Measurements from ENCODE around the gene GTF2A1L. TPM values are rescaled to one million over a fixed set of nuclear protein-coding genes. Genes with fewer than 3 reads are reported as not detected.
"Not testable (repeated sequence)": the region's sequence is repeated elsewhere in the genome, so short reads cannot be mapped to it uniquely, and the experiment has no call there.

GTF2A1L gene
- total RNA-seq, 2 donors from 2014 or later: not detected

DNA sequence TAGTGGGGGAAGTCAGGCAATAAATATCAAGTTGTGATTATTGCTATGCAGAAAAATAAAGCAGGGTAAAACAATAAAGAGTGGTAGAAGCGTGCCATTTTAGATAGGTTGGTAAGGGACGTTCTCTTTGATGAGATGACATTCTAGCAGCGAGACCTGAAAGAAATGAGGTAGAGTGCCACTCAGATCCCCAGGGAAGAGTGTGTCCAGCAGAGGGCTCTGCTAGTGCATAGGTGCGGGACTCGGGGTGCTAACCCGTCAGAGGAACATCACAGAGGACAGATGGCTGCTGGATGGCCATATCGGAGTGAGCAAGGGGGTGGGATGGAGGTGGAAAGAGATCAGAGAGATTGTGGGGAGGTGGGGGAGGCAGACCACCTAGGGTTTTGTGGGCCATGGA lies 16.3 kb upstream of the GTF2A1L start:
- intact Hi-C loops (cut with DNase I): no loop called here
- no peak for DNase-seq
- peak in 1 of 2 donors; percentile 48 for ATAC-seq

DNA sequence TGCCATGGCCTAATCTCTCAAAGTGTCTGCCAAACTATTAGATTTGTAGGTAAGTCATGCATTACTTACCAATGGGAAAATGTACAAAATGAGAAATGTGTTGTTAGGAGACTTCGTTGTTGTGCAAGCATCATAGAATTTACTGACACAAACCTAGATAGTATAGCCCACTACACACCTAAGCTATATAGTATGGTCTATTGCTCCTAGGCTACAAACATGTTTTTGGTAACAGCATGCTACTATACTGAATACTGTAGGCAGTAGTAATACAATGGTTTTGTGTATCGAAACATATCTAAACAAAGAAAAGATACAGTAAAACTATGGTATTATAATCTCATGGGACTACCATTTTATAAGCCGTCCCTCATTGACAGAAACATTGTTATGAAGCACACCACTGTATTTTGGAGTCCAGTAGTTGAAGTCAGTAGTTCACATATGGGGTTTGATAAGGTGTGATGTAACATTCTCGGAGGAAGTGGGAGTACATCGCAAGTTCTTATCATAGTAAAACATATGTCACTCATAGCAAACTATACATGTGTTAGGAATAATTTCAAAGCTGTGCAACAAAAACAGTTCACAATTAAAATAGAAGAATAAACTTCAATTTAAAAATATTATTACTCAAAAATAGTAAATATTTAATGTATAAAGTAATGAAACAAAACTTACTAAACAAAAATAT lies 12.0 kb upstream of the GTF2A1L start:
- ATAC-seq (no peak), DNase-seq (no peak)
- intact Hi-C loops (cut with DNase I): no loop called here

DNA sequence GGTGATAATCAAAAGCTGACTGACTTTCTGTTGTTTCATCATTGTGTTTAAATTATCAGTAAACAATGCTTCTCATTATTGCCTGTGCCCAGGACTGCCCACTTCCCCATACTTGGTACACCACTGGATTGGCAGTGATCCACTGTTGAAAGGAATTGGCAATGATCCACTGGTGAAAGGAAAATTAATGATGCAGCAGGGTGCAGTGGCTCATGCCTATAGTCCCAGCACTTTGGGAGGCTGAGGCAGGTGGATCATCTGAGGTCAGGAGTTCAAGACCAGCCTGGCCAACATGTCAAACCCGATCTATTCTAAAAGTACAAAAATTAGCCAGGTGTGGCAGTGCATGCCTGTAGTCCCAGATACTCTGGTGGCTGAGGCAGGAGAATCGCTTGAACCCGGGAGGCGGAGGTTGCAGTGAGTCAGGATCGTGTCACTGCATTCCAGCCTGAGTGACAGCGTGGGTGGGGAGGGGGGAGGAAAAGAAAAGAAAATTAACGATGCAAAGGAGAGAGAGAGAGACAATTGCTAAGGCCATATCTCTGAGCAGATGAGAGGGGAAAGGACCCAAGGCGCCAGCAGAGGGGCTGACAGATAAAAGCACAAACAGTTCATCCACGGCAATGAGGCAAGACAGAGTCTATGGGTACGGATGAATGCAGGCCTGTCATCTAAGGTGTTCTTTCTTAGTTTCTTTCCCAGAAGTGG lies 10.2 kb upstream of the GTF2A1L start:
- no peak for DNase-seq
- intact Hi-C loops (cut with DNase I): no loop called here
- ATAC-seq: no peak

DNA sequence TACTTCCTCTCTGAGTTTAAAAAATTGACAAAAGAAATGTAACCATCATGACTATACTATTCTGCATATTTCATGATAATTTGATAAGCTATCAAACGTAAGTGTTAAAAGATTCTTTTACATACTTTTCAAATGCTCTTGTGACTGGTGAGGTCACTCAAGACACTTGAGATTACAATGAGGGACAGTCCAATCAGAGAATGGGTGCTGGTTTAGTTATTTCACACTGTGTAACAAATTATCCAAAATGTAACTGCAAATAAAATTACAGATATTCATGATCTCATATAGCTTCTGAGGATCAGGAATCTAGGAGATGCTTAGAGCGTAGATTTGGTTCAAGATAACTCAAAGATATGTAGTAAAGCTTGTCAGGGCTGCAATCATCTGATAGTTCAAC lies 4.4 kb upstream of the GTF2A1L start:
- ATAC-seq (no peak), DNase-seq (no peak)
- intact Hi-C loops (cut with DNase I): no loop called here

DNA sequence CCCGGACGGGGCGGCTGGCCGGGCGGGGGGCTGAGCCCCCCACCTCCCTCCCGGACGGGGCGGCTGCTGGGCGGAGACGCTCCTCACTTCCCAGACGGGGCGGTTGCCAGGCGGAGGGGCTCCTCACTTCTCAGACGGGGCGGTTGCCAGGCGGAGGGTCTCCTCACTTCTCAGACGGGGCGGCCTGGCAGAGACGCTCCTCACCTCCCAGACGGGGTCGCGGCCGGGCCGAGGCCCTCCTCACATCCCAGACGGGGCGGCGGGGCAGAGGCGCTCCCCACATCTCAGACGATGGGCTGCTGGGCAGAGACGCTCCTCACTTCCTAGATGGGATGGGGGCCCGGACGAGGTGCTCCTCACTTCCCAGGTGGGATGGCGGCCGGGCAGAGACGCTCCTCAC lies 3.1 kb upstream of the GTF2A1L start:
- ATAC-seq; intact Hi-C loops (cut with DNase I); DNase-seq: not testable (repeated sequence)

DNA sequence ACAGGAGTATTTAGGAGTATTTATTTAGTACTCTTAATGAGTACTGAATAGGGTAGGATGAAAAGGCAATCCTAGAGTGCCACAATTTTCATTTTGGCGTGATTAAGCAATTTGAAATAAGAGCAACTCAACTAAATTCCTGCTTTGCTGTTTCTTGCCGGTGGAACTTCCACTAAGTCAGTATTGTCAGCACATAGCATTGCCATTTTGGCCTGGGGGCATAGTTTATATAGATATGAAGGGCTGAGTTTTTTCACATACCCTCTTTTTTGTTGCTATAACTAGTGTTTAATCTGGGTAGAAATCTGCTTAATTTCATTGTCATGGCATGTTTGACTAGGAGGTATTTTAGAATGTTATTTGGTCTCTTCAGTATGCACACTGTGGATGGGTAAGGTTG lies 1.9 kb downstream of the GTF2A1L start:
- intact Hi-C loops (cut with DNase I): no loop called here
- no peak for ATAC-seq
- no peak for DNase-seq

DNA sequence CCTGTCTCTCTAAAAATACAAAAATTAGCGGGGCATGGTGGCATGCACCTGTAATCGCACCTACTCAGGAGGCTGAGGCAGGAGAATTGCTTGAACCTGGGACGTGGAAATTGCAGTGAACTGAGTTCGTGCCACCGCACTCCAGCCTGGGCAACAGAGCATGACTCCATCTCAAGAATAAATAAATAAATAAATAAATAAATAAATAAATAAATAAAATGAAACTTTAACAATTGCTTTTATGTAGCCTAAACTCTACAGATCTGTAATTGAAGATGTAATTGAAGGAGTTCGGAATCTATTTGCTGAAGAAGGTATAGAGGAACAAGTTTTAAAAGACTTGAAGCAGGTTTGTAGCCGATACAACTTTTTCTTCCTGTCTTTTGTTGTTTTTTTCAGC lies 2.9 kb downstream of the GTF2A1L start:
- DNase-seq: no peak
- intact Hi-C loops (cut with DNase I): no loop called here
- no peak for ATAC-seq

DNA sequence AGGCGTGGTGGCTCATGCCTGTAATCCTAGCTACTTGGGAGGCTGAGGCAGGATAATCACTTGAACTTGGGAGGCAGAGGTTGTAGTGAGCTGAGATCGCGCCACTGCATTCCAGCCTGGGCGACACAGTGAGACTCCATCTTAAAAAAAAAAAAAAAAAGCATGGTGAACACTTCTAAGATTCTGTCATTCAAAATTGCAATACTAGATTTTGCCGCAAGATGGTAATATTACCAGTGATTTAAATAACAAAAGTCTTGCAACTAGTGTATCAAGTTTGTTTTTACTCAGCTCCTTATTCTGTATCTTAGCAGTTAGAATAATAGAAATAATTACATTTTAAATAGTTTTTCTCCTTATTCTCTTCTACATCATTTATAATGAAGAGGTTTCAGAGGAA lies 5.0 kb downstream of the GTF2A1L start:
- ATAC-seq; DNase-seq; intact Hi-C loops (cut with DNase I): not testable (repeated sequence)

DNA sequence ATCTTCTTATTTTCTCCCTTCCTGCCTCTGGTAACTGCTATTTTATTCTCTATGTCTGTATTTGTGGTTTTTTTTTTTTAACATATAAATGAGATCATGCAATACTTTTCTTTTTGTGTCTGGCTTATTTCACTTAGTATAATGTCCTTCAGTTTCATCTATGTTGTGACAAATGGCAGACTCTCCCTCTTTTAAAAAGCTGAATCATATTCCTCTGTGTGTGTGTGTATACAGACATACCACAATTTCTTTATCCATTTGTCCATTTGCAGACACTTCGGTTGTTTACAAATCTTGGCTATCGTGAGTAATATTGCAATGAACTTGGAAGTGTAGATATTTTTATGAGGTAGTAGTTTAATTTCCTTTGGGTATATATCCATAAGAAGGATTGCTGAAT lies 7.0 kb downstream of the GTF2A1L start:
- intact Hi-C loops (cut with DNase I): no loop called here
- ATAC-seq (no peak), DNase-seq (no peak)

DNA sequence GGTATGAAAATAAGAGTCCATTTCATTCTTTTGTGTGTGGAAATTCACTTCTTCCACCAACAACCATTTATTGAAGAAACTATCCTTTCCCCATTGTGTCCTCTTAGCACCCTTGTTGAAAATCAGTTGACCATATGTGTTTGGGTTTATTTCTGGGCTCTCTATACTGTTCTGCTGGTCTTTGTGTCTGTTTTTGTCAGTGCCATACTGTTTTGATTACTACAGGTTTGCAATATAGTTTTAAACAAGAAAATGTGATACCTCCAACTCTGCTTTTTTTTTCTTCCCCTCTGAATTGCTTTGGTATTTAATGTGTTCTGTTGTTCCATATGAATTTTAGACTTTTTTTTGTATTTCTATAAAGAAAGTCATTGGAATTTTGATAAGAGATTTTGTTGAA lies 8.4 kb downstream of the GTF2A1L start:
- DNase-seq: no peak
- intact Hi-C loops (cut with DNase I): no loop called here
- ATAC-seq: no peak

DNA sequence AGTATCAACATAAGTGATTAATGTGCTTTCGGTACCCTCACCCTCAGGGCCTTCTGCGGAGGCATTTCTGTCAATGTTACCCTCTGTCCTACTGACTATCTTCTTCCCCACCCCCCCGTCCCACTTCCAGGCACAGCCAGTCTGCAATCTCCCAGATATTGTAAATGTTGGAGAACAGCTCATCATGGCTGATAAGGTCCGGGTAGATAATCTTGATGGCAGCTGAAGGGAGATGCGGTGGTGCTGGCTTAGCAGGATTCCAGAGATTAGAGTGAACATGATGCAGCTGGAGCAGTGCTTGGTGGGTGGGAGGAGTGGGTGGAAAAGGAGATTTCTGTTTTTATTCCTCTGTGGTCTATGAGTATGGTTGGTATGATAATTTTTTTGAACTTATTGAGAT lies 15.5 kb downstream of the GTF2A1L start:
- intact Hi-C loops (cut with DNase I): no loop called here
- ATAC-seq (no peak), DNase-seq (no peak)

DNA sequence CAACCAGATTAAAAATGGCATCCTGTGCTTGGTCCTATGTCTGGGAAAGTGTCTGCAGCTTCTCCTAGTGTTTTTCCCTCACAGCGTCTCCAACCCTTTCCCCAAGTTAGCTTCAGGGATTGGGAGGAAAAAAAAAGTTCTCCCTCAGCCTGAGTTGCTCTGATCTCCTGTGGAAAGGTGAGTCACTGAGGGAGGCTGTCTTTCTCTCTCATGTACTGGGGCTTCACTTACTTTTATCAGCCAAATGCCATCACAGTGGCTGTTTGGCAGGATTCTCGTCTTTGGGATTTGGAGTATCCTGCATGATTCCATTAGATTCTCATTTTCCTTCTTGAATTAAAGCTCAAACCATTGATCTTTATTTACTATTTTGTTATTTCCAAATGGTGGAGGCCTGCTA lies 18.1 kb downstream of the GTF2A1L start:
- intact Hi-C loops (cut with DNase I): no loop called here
- ATAC-seq (no peak), DNase-seq (no peak)

DNA sequence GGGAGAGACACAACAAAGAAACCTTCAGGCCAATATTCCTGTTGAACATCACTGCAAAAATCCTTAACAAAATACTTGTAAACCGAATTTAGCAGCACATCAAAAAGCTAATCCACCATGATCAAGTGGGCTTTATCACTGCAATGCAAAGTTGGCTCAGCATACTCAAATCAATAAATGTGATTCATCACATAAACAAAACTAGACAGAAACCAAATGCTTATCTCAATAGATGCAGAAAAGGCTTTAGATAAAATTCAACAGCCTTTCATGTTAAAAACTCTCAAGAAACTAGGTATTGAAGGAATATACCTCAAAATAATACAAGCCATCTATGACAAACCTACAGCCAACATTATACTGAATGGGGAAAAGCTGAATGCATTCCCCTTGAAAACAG lies 20.6 kb downstream of the GTF2A1L start:
- intact Hi-C loops (cut with DNase I): no loop called here
- ATAC-seq (no peak), DNase-seq (no peak)

DNA sequence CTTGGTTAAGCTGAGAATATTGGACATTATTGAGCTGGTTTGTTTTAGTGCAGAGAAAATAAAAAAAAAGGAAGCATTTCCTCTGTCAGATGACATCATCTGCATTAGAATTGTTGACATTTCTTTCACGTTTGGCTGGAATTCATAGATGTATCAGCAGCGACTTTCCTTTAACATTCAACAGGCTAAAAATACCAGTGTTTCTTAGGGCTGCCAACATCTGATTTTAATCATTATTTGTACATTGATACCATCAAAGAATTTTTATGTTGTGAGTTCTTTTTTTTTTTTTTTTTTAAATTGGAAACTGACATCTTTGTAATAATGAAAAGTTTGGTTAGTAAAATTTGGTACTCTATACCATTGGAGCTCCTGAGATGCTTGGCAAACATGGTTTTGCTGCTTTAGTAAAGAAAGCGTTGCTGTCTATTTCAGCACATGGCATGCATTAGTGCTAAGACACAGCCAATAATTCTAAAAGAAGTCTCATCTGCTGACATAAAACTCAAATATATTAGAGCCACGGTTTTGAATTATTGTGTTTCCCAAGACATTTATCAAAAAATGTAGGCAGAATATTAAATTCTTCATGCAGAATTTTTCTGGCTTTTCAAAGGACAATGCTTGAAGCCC lies 33.6 kb downstream of the GTF2A1L start:
- ATAC-seq: no peak
- intact Hi-C loops (cut with DNase I): no loop called here
- no peak for DNase-seq

DNA sequence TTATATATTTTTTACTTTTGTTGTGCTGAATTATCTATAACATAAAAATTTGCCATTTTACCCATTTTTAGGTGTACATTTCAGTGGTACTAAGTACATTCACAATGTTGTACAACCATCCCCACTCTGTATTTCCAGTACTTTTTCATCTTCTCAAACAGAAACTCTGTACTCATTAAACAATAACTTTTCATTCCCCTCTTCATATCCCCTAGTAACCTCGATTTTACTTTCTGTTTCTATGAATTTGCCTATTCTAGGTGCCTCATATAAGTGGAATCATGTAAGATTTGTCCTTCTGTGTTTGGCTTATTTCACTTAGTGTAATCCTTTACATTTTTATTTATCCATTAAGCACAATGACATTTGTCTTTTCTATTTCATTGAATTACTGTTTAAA lies 51.3 kb downstream of the GTF2A1L start:
- DNase-seq (no peak), ATAC-seq (no peak)
- intact Hi-C loops (cut with DNase I): no loop called here

DNA sequence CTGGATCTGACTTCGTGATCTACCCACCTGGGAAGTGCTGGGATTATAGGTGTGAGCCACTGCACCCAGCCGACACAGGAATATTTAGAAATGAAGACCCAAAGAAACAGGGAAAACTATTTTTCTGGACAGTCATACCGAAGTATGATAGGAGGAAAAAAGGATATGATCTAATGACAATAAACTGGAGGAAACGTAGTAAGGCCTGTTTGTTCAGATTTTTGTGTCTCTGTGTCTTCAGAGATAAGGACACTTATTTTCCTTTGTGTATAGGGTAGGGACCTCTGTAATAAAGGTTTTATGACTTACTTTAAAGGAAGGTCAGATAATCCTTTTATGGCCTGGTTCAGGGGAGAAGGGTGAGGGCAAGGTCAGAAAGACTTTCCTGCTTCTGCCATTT lies 55.9 kb downstream of the GTF2A1L start:
- intact Hi-C loops (cut with DNase I): no loop called here
- no peak for DNase-seq
- no peak for ATAC-seq

DNA sequence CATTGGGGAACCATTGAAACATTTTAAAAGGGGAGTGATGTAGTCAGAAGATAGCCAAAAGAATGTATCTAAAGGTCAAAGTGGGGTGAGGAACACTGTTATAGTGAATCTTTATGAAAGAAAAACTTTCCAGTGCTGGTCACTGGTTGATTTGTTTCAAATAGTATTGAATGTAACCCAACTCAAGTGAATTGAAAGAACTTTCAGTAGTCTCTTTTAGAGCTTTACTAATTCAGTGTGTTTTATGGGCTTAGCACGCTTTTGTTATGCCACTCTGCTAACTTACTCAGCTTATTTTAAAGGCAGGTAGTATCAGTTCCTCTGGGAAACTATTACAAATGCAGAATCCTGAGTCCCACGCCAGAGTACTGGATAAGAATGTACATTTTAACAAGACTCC lies 57.3 kb downstream of the GTF2A1L start:
- no peak for ATAC-seq
- intact Hi-C loops (cut with DNase I): no loop called here
- no peak for DNase-seq

DNA sequence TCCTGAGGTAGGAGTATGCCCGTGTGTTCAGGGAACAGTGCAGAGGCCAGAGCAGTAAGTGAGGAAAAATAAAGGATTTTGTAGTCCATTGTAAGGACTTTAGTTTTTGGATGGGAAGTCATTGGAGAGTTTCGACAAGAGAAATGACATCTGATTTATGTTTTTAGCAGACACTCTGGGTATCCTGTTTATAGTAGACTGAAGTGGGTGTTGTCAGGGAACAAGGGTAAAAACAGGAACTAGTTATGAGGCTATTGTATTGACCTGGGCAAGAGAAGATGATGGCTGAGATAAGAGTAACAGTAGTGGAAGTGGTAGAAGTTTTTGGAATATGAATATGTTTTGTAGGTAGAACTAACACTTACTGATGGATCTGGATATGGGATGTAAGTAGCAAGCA lies 59.8 kb downstream of the GTF2A1L start:
- intact Hi-C loops (cut with DNase I): no loop called here
- DNase-seq (no peak), ATAC-seq (no peak)

DNA sequence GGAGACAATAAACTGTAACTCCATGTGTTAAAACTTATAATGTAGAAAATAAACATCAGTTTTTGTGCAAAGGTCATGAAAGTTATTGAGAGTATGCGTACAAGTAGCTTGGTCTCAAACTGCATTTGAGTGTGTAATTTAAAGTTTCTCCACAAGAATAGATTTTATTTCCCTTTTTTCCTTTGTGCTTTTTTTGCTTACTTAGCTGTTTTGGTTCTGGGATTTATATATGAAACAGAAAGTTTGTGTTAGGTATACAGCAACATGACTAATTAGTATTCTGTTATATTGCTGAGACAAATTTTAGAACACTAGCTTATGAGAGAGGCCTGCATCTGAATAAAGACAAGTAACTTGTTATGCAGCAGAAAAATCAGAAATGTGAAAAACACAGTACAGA lies 67.5 kb downstream of the GTF2A1L start:
- ATAC-seq (no peak), DNase-seq (no peak)
- intact Hi-C loops (cut with DNase I): no loop called here

DNA sequence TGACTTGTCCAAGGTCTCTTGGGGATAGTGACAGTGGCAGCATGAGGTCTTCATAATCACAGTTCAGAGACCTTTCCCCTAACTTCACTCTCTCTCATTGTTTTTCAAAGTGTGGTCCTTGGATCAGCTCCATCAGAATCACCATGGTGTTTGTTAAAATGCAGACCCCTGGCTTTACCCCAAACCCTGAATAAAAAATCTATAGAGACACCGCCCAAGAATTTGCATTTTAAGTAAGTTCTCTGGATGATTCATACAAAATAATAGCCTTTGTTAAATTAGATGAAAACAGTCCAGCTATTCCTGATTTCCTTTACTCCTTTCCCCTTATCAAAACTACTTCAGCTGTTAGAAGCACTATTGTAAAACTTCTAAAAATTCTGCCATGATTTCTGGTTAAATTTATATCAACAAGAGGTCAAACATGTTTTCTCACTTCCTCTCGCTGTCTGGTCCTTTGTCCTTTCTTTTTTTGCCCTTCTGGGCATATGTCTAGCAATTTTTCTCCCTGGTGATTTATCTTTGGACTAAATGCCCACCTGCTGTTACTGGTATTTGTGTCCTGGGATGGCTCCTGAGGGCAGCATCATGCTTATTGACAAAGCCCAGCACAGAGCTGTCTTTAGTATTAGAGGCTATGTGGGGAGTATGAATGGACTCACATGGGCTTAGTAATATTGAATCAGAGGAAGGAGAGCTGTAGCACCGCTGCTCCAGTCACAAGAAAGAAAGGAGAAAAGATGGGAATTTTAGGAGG lies 74.5 kb downstream of the GTF2A1L start:
- ATAC-seq: no peak
- intact Hi-C loops (cut with DNase I): no loop called here

More for the DNA sequence above, 74.5 kb downstream of the GTF2A1L start:
- DNase-seq: no peak

All from left cardiac atrium (tissue), 4 donors.